ENCODE measurements around the gene TBC1D14. TPM values are rescaled to one million over a fixed set of nuclear protein-coding genes. Genes with fewer than 3 reads are reported as not detected.

TBC1D14 gene
- total RNA-seq, 1 experiment from 2014 or later = 50.2 TPM

DNA sequence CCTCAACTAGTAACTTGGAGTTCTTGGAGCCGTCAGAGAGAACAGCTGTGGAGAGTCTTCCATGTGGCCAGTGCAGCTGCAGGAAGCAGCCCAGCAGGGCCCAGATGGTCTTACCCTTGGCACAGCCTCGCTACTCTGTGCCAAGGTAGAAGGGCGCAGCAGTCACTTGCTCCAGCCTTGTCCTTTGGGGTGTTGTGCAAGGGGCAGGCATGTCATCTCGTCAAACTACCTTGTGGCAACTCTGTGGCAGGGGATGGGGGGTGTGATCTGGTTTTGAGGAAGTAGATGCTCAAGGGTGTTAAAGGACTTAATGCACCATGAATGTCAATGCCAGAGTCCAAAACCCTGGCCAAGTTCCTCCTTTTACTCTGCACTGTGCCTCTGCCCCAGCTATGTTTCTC lies 34.2 kb upstream of the TBC1D14 start:
- no peak overlapping the region for H3K4me3 Mint-ChIP-seq
- no peak overlapping the region for H3K27ac ChIP-seq (ENCODE audit: insufficient read length, low read depth, low read length)
- H3T11ph ChIP-seq (ENCODE audit: low read length) = no peak overlapping the region
- H2BK15ac ChIP-seq (ENCODE audit: low read depth, low read length) = no peak overlapping the region
- H3K56ac ChIP-seq (ENCODE audit: insufficient read length, low read depth, low read length) = no peak overlapping the region
- no peaks in the 10 kb centered on the region for H3K23me2 ChIP-seq (ENCODE audit: insufficient read length, low read depth, low read length, poor library complexity, severe bottlenecking)
- H4K20me1 ChIP-seq (ENCODE audit: control insufficient read depth, insufficient read depth, insufficient read length) = no peaks in the 10 kb centered on the region
- H3K79me1 ChIP-seq (ENCODE audit: insufficient read depth, low read depth, low read length, poor library complexity, severe bottlenecking) = no peaks in the 10 kb centered on the region
- no peak overlapping the region for H2BK20ac ChIP-seq (ENCODE audit: low read depth, low read length, poor library complexity, severe bottlenecking)
- no peaks in the 10 kb centered on the region for H3K9me3 ChIP-seq (ENCODE audit: control insufficient read depth, low read depth, low read length)
- no peaks in the 10 kb centered on the region for H3K27me3 ChIP-seq (ENCODE audit: insufficient read depth, low read length)
- H3K27me3 Mint-ChIP-seq (ENCODE audit: low read depth) = peaks cover 1% of the 10 kb centered on the region; the same call in 1 of the 2 replicates
- H3K14ac ChIP-seq (ENCODE audit: insufficient read depth, low read length) = no peak overlapping the region
- WGBS (ENCODE audit: extremely low coverage, insufficient read length, low lambda C conversion rate) = no CpG with 5 or more reads among the region's 4 CpGs
- H3K4me1 ChIP-seq (ENCODE audit: insufficient read depth, low read length) = no peaks in the 10 kb centered on the region
- H3K4ac ChIP-seq (ENCODE audit: low read depth, low read length) = no peak overlapping the region
- H3K4me2 ChIP-seq (ENCODE audit: insufficient read depth, insufficient read length, low read length) = no peak overlapping the region
- H3K36me3 Mint-ChIP-seq (ENCODE audit: insufficient read depth in 1 of 3, low read depth in 3 of 3) = peaks cover 25 to 73% (median 64%) of the 10 kb centered on the region in 3 experiments; a peak in 6 of 7 replicates
- no peak overlapping the region for H4K91ac ChIP-seq (ENCODE audit: insufficient read length, low read depth, low read length)
- TF ChIP-seq, protein P1, sequence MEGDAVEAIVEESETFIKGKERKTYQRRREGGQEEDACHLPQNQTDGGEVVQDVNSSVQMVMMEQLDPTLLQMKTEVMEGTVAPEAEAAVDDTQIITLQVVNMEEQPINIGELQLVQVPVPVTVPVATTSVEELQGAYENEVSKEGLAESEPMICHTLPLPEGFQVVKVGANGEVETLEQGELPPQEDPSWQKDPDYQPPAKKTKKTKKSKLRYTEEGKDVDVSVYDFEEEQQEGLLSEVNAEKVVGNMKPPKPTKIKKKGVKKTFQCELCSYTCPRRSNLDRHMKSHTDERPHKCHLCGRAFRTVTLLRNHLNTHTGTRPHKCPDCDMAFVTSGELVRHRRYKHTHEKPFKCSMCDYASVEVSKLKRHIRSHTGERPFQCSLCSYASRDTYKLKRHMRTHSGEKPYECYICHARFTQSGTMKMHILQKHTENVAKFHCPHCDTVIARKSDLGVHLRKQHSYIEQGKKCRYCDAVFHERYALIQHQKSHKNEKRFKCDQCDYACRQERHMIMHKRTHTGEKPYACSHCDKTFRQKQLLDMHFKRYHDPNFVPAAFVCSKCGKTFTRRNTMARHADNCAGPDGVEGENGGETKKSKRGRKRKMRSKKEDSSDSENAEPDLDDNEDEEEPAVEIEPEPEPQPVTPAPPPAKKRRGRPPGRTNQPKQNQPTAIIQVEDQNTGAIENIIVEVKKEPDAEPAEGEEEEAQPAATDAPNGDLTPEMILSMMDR (conservative IDR thresholded peaks at IDR 0.05) = no peak
- no peak overlapping the region for H4K5ac ChIP-seq (ENCODE audit: insufficient read length, low read depth, low read length)
- H3K9ac ChIP-seq (ENCODE audit: extremely low read depth, insufficient read length, low read length) = no peak overlapping the region
- no peak overlapping the region for H4K8ac ChIP-seq (replicated peaks; ENCODE audit: insufficient read length, low read depth, low read length)
- H3K23ac ChIP-seq (ENCODE audit: insufficient read length, low read depth, low read length) = no peak overlapping the region
- no peak overlapping the region for H2BK5ac ChIP-seq (ENCODE audit: insufficient read length, low read length)
- no peak overlapping the region for H2BK120ac ChIP-seq (ENCODE audit: low read depth, low read length, poor library complexity, severe bottlenecking)
- no peak overlapping the region for H3K18ac ChIP-seq (ENCODE audit: insufficient read length, low read depth, low read length)
- H3K9me3 Mint-ChIP-seq = no peaks in the 10 kb centered on the region
- H3K4me1 Mint-ChIP-seq = peaks cover 0 to 4% of the 10 kb centered on the region in 2 experiments; a peak in 2 of 4 replicates
- no peak overlapping the region for H2BK12ac ChIP-seq (ENCODE audit: insufficient read length, low read depth, low read length)
- H2AK5ac ChIP-seq (ENCODE audit: insufficient read length, low read length) = no peak overlapping the region
- no peak for DNase-seq
- no peaks in the 10 kb centered on the region for H3K79me2 ChIP-seq (ENCODE audit: insufficient read depth, low read length)
- no peak overlapping the region for H3K27ac Mint-ChIP-seq
- H2AFZ ChIP-seq (ENCODE audit: low read length) = no peak overlapping the region
